ENCODE data around the gene GPC5.

- TF ChIP-seq EP300 (IDR thresholded peaks at IDR 0.05; ENCODE audit: borderline replicate concordance in 1 of 2, low read depth in 2 of 2, low read length in 2 of 2) (no peak), SIN3A (conservative IDR thresholded peaks at IDR 0.05 in 1 of 2, IDR thresholded peaks at IDR 0.05 in 1 of 2; ENCODE audit: low read depth in 1 of 2, low read length in 2 of 2) (no peak), EZH2 (IDR thresholded peaks at IDR 0.05; ENCODE audit: low read depth, low read length, severe bottlenecking) (no peak), CHD2 (IDR thresholded peaks at IDR 0.05; ENCODE audit: low read length) (no peak), KDM5A (IDR thresholded peaks at IDR 0.05; ENCODE audit: low read length) (no peak), JUN (IDR thresholded peaks at IDR 0.05; ENCODE audit: low read depth, low read length) (no peak), POLR2AphosphoS5 (IDR thresholded peaks at IDR 0.05; ENCODE audit: low read depth, low read length) (no peak), SUZ12 (IDR thresholded peaks at IDR 0.05; ENCODE audit: low read length) (no peak), POLR2A (IDR thresholded peaks at IDR 0.05; ENCODE audit: control extremely low read depth in 1 of 2, low read depth in 2 of 2, low read length in 2 of 2) (no peak)
- TF ChIP-seq, protein P1, sequence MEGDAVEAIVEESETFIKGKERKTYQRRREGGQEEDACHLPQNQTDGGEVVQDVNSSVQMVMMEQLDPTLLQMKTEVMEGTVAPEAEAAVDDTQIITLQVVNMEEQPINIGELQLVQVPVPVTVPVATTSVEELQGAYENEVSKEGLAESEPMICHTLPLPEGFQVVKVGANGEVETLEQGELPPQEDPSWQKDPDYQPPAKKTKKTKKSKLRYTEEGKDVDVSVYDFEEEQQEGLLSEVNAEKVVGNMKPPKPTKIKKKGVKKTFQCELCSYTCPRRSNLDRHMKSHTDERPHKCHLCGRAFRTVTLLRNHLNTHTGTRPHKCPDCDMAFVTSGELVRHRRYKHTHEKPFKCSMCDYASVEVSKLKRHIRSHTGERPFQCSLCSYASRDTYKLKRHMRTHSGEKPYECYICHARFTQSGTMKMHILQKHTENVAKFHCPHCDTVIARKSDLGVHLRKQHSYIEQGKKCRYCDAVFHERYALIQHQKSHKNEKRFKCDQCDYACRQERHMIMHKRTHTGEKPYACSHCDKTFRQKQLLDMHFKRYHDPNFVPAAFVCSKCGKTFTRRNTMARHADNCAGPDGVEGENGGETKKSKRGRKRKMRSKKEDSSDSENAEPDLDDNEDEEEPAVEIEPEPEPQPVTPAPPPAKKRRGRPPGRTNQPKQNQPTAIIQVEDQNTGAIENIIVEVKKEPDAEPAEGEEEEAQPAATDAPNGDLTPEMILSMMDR (IDR thresholded peaks at IDR 0.05; ENCODE audit: control extremely low read depth in 1 of 3, insufficient read depth in 1 of 3, low read depth in 1 of 3, low read length in 3 of 3): no peak
- TF ChIP-seq, protein P2, sequence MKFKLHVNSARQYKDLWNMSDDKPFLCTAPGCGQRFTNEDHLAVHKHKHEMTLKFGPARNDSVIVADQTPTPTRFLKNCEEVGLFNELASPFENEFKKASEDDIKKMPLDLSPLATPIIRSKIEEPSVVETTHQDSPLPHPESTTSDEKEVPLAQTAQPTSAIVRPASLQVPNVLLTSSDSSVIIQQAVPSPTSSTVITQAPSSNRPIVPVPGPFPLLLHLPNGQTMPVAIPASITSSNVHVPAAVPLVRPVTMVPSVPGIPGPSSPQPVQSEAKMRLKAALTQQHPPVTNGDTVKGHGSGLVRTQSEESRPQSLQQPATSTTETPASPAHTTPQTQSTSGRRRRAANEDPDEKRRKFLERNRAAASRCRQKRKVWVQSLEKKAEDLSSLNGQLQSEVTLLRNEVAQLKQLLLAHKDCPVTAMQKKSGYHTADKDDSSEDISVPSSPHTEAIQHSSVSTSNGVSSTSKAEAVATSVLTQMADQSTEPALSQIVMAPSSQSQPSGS (IDR thresholded peaks at IDR 0.05; ENCODE audit: low read length): no peak
Observed at GRCh38 chr13:91741925-91742324, 343.5 kb downstream of the GPC5 start.

All from H1 (cell line).